Right ventricle myocardium superior (tissue), 1 donor: ENCODE results near the gene LHPP. TPM values are rescaled to one million over a fixed set of nuclear protein-coding genes. Genes with fewer than 3 reads are reported as not detected.

ENCODE experiments used
- ATAC-seq: fragments of 200-7000 bp; cut with Tn5 transposase; one replicate; pipeline ENCODE4 v1.9.1; 2020; ENCODE audit warnings: mild to moderate bottlenecking; ENCODE audit not compliant: poor library complexity
- DNase-seq: peaks from one replicate; pipeline ENCODE4 v3.0.0-alpha.2; 2020
- intact Hi-C: fragments of 100-400 bp; cut with DNase I; formaldehyde crosslinking; loops from one replicate; pipeline ENCODE4 v1.11.2; 2022
- total RNA-seq: library from RNA; stranded (reverse); fragmentation: NEBNext Ultra II Directional; extraction: Animal tissue kit (Norgen Biotek cat#: 25700); gene quantifications from one replicate; pipeline ENCODE4 v1.2.1, GENCODE V29; 2021
- donor health status: DM: no; HTN: yes; CAD: no; lungs with severe emphysema.

LHPP gene
- total RNA-seq, 1 donor from 2014 or later, result 7.4 TPM

GRCh38 chr10:124465777-124466488, 4.3 kb downstream of the LHPP start:
- no peak for DNase-seq
- no peak for ATAC-seq
- intact Hi-C loops, result no loop called here

- DNase-seq, result no peak
- intact Hi-C loops, result no loop called here
- ATAC-seq, result no peak
Observed at GRCh38 chr10:124467165-124467564, 5.5 kb downstream of the LHPP start.

- no peak for DNase-seq
- no peak for ATAC-seq
- intact Hi-C loops, result no loop called here
Observed at GRCh38 chr10:124468624-124469023, 7.0 kb downstream of the LHPP start.

GRCh38 chr10:124469956-124470484, 8.4 kb downstream of the LHPP start:
- intact Hi-C loops, result no loop called here
- DNase-seq (no peak), ATAC-seq (no peak)

- ATAC-seq, result no peak
- intact Hi-C loops, result no loop called here
Observed at GRCh38 chr10:124470544-124471434, 9.2 kb downstream of the LHPP start.

GRCh38 chr10:124472071-124472470, 10.4 kb downstream of the LHPP start:
- no peak for ATAC-seq
- intact Hi-C loops, result no loop called here
- no peak for DNase-seq

More at GRCh38 chr10:124470544-124471434, 9.2 kb downstream of the LHPP start:
- DNase-seq, result no peak

- no peak for ATAC-seq
- intact Hi-C loops, result no loop called here
- DNase-seq, result no peak
Observed at GRCh38 chr10:124473070-124473469, 11.4 kb downstream of the LHPP start.

- no peak for ATAC-seq
- intact Hi-C loops, result no loop called here
- DNase-seq, result no peak
Observed at GRCh38 chr10:124474514-124475070, 13.0 kb downstream of the LHPP start.

GRCh38 chr10:124476043-124476725, 14.6 kb downstream of the LHPP start:
- ATAC-seq (no peak), DNase-seq (no peak)
- intact Hi-C loops, result no loop called here

- intact Hi-C loops, result no loop called here
- DNase-seq (no peak), ATAC-seq (no peak)
Observed at GRCh38 chr10:124477614-124478363, 16.2 kb downstream of the LHPP start.

GRCh38 chr10:124478515-124478914, 16.9 kb downstream of the LHPP start:
- DNase-seq, result no peak
- intact Hi-C loops, result no loop called here
- no peak for ATAC-seq

- ATAC-seq (no peak), DNase-seq (no peak)
- intact Hi-C loops, result no loop called here
Observed at GRCh38 chr10:124480860-124481259, 19.2 kb downstream of the LHPP start.

- ATAC-seq, result no peak
- intact Hi-C loops, result no loop called here
- DNase-seq, result no peak
Observed at GRCh38 chr10:124481717-124482116, 20.1 kb downstream of the LHPP start.

GRCh38 chr10:124482236-124482800, 20.7 kb downstream of the LHPP start:
- intact Hi-C loops, result no loop called here
- DNase-seq, result no peak

GRCh38 chr10:124482876-124483275, 21.3 kb downstream of the LHPP start:
- no peak for DNase-seq
- intact Hi-C loops, result no loop called here
- ATAC-seq, result no peak

More at GRCh38 chr10:124482236-124482800, 20.7 kb downstream of the LHPP start:
- no peak for ATAC-seq

GRCh38 chr10:124484031-124484430, 22.4 kb downstream of the LHPP start:
- intact Hi-C loops, result no loop called here
- DNase-seq (no peak), ATAC-seq (no peak)

GRCh38 chr10:124484661-124485060, 23.0 kb downstream of the LHPP start:
- DNase-seq (no peak), ATAC-seq (no peak)
- intact Hi-C loops, result no loop called here

- ATAC-seq (no peak), DNase-seq (no peak)
- intact Hi-C loops, result no loop called here
Observed at GRCh38 chr10:124486635-124487034, 25.0 kb downstream of the LHPP start.
